GM20000 (cell line): ENCODE results near the gene MRPL44.
"Not testable (repeated sequence)": the region's sequence is repeated elsewhere in the genome, so short reads cannot be mapped to it uniquely, and the experiment has no call there.

ENCODE experiments used
- DNase-seq: peaks from one replicate; pipeline ENCODE4 v3.0.0; 2012; ENCODE audit warnings: low spot score
- CTCF ChIP-seq: IDR thresholded peaks from 2 replicates; pipeline ENCODE4 v1.5.1; 2012; ENCODE audit warnings: mild to moderate bottlenecking, control low read depth; ENCODE audit errors: extremely low read depth, missing control alignments

The MRPL44 gene

GRCh38 chr2:223997938-223998337, 40.7 kb downstream of the MRPL44 start:
- TF ChIP-seq CTCF, result no peak
- DNase-seq, result no peak

- DNase-seq, result no peak
- TF ChIP-seq CTCF, result no peak
Observed at GRCh38 chr2:223998948-223999347, 41.7 kb downstream of the MRPL44 start.

- no peak for TF ChIP-seq CTCF
Observed at GRCh38 chr2:223999862-224000261, 42.6 kb downstream of the MRPL44 start.

GRCh38 chr2:224000662-224001061, 43.4 kb downstream of the MRPL44 start:
- DNase-seq, result not testable (repeated sequence)

More at GRCh38 chr2:223999862-224000261, 42.6 kb downstream of the MRPL44 start:
- no peak for DNase-seq

- TF ChIP-seq CTCF, result no peak
- no peak for DNase-seq
Observed at GRCh38 chr2:224004105-224004695, 46.9 kb downstream of the MRPL44 start.

- TF ChIP-seq CTCF, result no peak
- no peak for DNase-seq
Observed at GRCh38 chr2:224008702-224009261, 51.5 kb downstream of the MRPL44 start.

- DNase-seq, result no peak
- TF ChIP-seq CTCF, result no peak
Observed at GRCh38 chr2:224009605-224010315, 52.5 kb downstream of the MRPL44 start.

- no peak for TF ChIP-seq CTCF
- DNase-seq, result no peak
Observed at GRCh38 chr2:224011837-224012236, 54.6 kb downstream of the MRPL44 start.
